Measurements from ENCODE around the gene ACTL7A.

GRCh38 chr9:108866001-108866420 lies 3.9 kb downstream of the ACTL7A start:
- TF ChIP-seq ZNF274 (IDR thresholded peaks at IDR 0.05; ENCODE audit: low read depth, low read length) (no peak), YY1 (IDR thresholded peaks at IDR 0.05; ENCODE audit: insufficient read depth, insufficient read length) (no peak), SUZ12 (IDR thresholded peaks at IDR 0.05; ENCODE audit: extremely low read depth, insufficient read depth, insufficient read length) (no peak)
